ENCODE data around the gene FAM161B.

The FAM161B gene

GRCh38 chr14:73886449-73887317, 63.2 kb downstream of the FAM161B start, which contains the start of gene ZNF410:
ZNF410 (plus strand) TSS chr14:73886859; CDS start chr14:73892176, 5,317 bp downstream.
- TF ChIP-seq CTCF (IDR thresholded peaks at IDR 0.05; ENCODE audit: insufficient read depth, low read length, poor library complexity, severe bottlenecking), result no peak
- no peaks in the 10 kb centered on the region for H3K36me3 ChIP-seq (ENCODE audit: control insufficient read depth, insufficient read depth, low read length)
- H3K4me3 ChIP-seq (replicated peaks; ENCODE audit: low read depth, low read length), result peak within 1 kb of the TSS; percentile 89
- no peaks in the 10 kb centered on the region for H3K27me3 ChIP-seq (replicated peaks; ENCODE audit: control insufficient read depth, insufficient read depth, low read length)
- DNase-seq (ENCODE audit: extremely low read depth, insufficient read length), result peak; percentile 96

- TF ChIP-seq CTCF (IDR thresholded peaks at IDR 0.05; ENCODE audit: insufficient read depth, low read length, poor library complexity, severe bottlenecking), result no peak
- no peak for DNase-seq (ENCODE audit: extremely low read depth, insufficient read length)
- Histone ChIP-seq H3K36me3 (ENCODE audit: control insufficient read depth, insufficient read depth, low read length) (no peaks in the 10 kb centered on the region), H3K4me3 (replicated peaks; ENCODE audit: low read depth, low read length) (peak overlapping the region; percentile 89), H3K27me3 (replicated peaks; ENCODE audit: control insufficient read depth, insufficient read depth, low read length) (no peaks in the 10 kb centered on the region)
Measured at GRCh38 chr14:73884438-73885190, 65.3 kb downstream of the FAM161B start.
